WTC11 (cell line): ENCODE data around the gene TMA7B. TPM values are rescaled to one million over a fixed set of nuclear protein-coding genes. Genes with fewer than 3 reads are reported as not detected.

Experiments
- ATAC-seq: fragments of 200-7000 bp; cut with Tn5 transposase; 2 replicates; pipeline ENCODE4 v1.10.0; 2021; ENCODE audit warnings: mild to moderate bottlenecking, moderate library complexity
- CTCF ChIA-PET: fragments of 300-600 bp; sonication (Branson Sonifier 250); formaldehyde crosslinking; loops from one replicate; lab custom pipeline; 2021; ENCODE audit warnings: antibody characterized with exemption; lab: Charles Lee
- POLR2A ChIA-PET: fragments of 350-600 bp; sonication (Branson Sonifier 250); formaldehyde crosslinking; loops from one replicate; lab custom pipeline; 2021; ENCODE audit warnings: antibody characterized with exemption; lab: Charles Lee
- DNase-seq: peaks from one replicate; pipeline ENCODE4 v3.0.0; 2021; ENCODE audit warnings: low spot score
- H3K27ac Mint-ChIP-seq: 2 replicates; pipeline ENCODE4 v1.8.0; 2021; ENCODE audit warnings: mixed read lengths
- H3K27me3 Mint-ChIP-seq: 2 replicates; pipeline ENCODE4 v1.8.0; 2021; ENCODE audit warnings: low read depth, mild to moderate bottlenecking, moderate library complexity, mixed read lengths
- H3K36me3 Mint-ChIP-seq: 2 replicates; pipeline ENCODE4 v1.8.0; 2021; ENCODE audit warnings: mixed read lengths
- H3K4me1 Mint-ChIP-seq: 2 replicates; pipeline ENCODE4 v1.8.0; 2022; ENCODE audit warnings: mixed read lengths
- H3K4me3 Mint-ChIP-seq: 2 replicates; pipeline ENCODE4 v1.8.0; 2021; ENCODE audit warnings: mild to moderate bottlenecking, moderate library complexity, mixed read lengths
- H3K9me3 Mint-ChIP-seq: 2 replicates; pipeline ENCODE4 v1.8.0; 2021; ENCODE audit warnings: mixed read lengths
- AFF4 ChIP-seq: sonication (generic); formaldehyde crosslinking; IDR thresholded peaks from 2 replicates; pipeline ENCODE4 v1.8.1; 2023; ENCODE audit warnings: mild to moderate bottlenecking, missing genetic modification reagents, borderline replicate concordance
- AR ChIP-seq: fragments of 250-450 bp; sonication (Bioruptor Pico); IDR thresholded peaks from 2 replicates; pipeline ENCODE4 v1.9.0; 2021; ENCODE audit warnings: mild to moderate bottlenecking
- CDX4 ChIP-seq: fragments of 250-450 bp; sonication (Bioruptor Pico); IDR thresholded peaks from 2 replicates; pipeline ENCODE4 v1.9.0; 2021; ENCODE audit warnings: moderate library complexity, mild to moderate bottlenecking, inconsistent platforms, borderline replicate concordance
- ESRRA ChIP-seq: sonication (generic); formaldehyde crosslinking; IDR thresholded peaks from 2 replicates; pipeline ENCODE4 v1.8.1; 2022; ENCODE audit warnings: mild to moderate bottlenecking, missing genetic modification reagents, borderline replicate concordance
- FOXJ3 ChIP-seq: sonication (generic); formaldehyde crosslinking; IDR thresholded peaks from 2 replicates; pipeline ENCODE4 v1.9.0; 2021; ENCODE audit warnings: missing genetic modification reagents, mild to moderate bottlenecking, borderline replicate concordance
- GABPB1 ChIP-seq: sonication (generic); formaldehyde crosslinking; IDR thresholded peaks from 2 replicates; pipeline ENCODE4 v1.8.1; 2023; ENCODE audit warnings: mild to moderate bottlenecking, missing genetic modification reagents
- MLX ChIP-seq: sonication (generic); formaldehyde crosslinking; IDR thresholded peaks from 2 replicates; pipeline ENCODE4 v1.8.1; 2023; ENCODE audit warnings: mild to moderate bottlenecking, missing genetic modification reagents, moderate library complexity
- MYBL2 ChIP-seq: sonication (generic); formaldehyde crosslinking; IDR thresholded peaks from 2 replicates; pipeline ENCODE4 v1.8.1; 2023; ENCODE audit warnings: mild to moderate bottlenecking, moderate library complexity, missing genetic modification reagents
- PRRX2 ChIP-seq: fragments of 250-450 bp; sonication (Bioruptor Pico); IDR thresholded peaks from 2 replicates; pipeline ENCODE4 v1.8.0; 2021; ENCODE audit warnings: mild to moderate bottlenecking
- RELA ChIP-seq: sonication (generic); formaldehyde crosslinking; IDR thresholded peaks from 2 replicates; pipeline ENCODE4 v1.8.1; 2022; ENCODE audit warnings: missing genetic modification reagents, mild to moderate bottlenecking, borderline replicate concordance
- RORB ChIP-seq: fragments of 250-450 bp; sonication (Bioruptor Pico); IDR thresholded peaks from 2 replicates; pipeline ENCODE4 v1.9.0; 2021; ENCODE audit warnings: mild to moderate bottlenecking
- SP1 ChIP-seq: sonication (generic); formaldehyde crosslinking; conservative IDR thresholded peaks from 2 replicates; pipeline ENCODE4 v1.8.1; 2022; ENCODE audit warnings: missing genetic modification reagents
- TCF7 ChIP-seq: sonication (generic); formaldehyde crosslinking; IDR thresholded peaks from 2 replicates; pipeline ENCODE4 v1.8.0; 2022; ENCODE audit warnings: mild to moderate bottlenecking, low read depth, missing genetic modification reagents, moderate library complexity
- TEAD1 ChIP-seq: sonication (generic); formaldehyde crosslinking; IDR thresholded peaks from 2 replicates; pipeline ENCODE4 v1.8.0; 2022; ENCODE audit warnings: mild to moderate bottlenecking, missing genetic modification reagents
- USF2 ChIP-seq: sonication (generic); formaldehyde crosslinking; IDR thresholded peaks from 2 replicates; pipeline ENCODE4 v1.8.1; 2023; ENCODE audit warnings: mild to moderate bottlenecking, missing genetic modification reagents, moderate library complexity
- ZNF317 ChIP-seq: sonication (generic); formaldehyde crosslinking; IDR thresholded peaks from 2 replicates; pipeline ENCODE4 v1.8.1; 2023; ENCODE audit warnings: low read depth, mild to moderate bottlenecking, moderate library complexity, missing genetic modification reagents, borderline replicate concordance
- ZNF423 ChIP-seq: fragments of 250-450 bp; sonication (Bioruptor Pico); IDR thresholded peaks from 2 replicates; pipeline ENCODE4 v2.1.2; 2022; ENCODE audit warnings: mild to moderate bottlenecking, moderate library complexity
- ZNF671 ChIP-seq: fragments of 250-450 bp; sonication (Bioruptor Pico); IDR thresholded peaks from 2 replicates; pipeline ENCODE4 v1.8.0; 2021; ENCODE audit warnings: mild to moderate bottlenecking
- total RNA-seq: library from RNA; stranded (reverse); gene quantifications from 3 replicates; pipeline ENCODE4 v1.2.3, GENCODE V29; 2021
- TF ChIP-seq, protein P1 (sequence below): sonication (generic); formaldehyde crosslinking; conservative IDR thresholded peaks from 2 replicates; pipeline ENCODE4 v1.8.1; 2023; ENCODE audit warnings: mild to moderate bottlenecking, low read depth, missing genetic modification reagents, moderate library complexity
- TF ChIP-seq, protein P2 (sequence below): sonication (generic); formaldehyde crosslinking; IDR thresholded peaks from 2 replicates; pipeline ENCODE4 v1.8.0; 2022; ENCODE audit warnings: mild to moderate bottlenecking, missing genetic modification reagents

TMA7B gene
- total RNA-seq, 1 experiment from 2014 or later, result not detected

GRCh38 chr22:39937906-39938305 is 22.3 kb upstream of the TMA7B start (continued):
- TF ChIP-seq MLX (CRISPR knock-in tag) (no peak), FOXJ3 (no peak), ESRRA (CRISPR knock-in tag) (no peak), RORB (CRISPR knock-in tag) (no peak), TCF7 (CRISPR knock-in tag) (no peak), ZNF317 (no peak), USF2 (CRISPR knock-in tag) (no peak), RELA (CRISPR knock-in tag) (no peak)
- TF ChIP-seq, protein P1, sequence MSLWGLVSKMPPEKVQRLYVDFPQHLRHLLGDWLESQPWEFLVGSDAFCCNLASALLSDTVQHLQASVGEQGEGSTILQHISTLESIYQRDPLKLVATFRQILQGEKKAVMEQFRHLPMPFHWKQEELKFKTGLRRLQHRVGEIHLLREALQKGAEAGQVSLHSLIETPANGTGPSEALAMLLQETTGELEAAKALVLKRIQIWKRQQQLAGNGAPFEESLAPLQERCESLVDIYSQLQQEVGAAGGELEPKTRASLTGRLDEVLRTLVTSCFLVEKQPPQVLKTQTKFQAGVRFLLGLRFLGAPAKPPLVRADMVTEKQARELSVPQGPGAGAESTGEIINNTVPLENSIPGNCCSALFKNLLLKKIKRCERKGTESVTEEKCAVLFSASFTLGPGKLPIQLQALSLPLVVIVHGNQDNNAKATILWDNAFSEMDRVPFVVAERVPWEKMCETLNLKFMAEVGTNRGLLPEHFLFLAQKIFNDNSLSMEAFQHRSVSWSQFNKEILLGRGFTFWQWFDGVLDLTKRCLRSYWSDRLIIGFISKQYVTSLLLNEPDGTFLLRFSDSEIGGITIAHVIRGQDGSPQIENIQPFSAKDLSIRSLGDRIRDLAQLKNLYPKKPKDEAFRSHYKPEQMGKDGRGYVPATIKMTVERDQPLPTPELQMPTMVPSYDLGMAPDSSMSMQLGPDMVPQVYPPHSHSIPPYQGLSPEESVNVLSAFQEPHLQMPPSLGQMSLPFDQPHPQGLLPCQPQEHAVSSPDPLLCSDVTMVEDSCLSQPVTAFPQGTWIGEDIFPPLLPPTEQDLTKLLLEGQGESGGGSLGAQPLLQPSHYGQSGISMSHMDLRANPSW, result no peak
- TF ChIP-seq, all 79 proteins: peak for 0

GRCh38 chr22:39938509-39939111 is 21.6 kb upstream of the TMA7B start:
- Mint-ChIP-seq H3K27me3 (no peaks in the 10 kb centered on the region; the same call in 1 of the 2 replicates), H3K4me3 (no peak overlapping the region), H3K4me1 (peaks cover 84% of the 10 kb centered on the region), H3K9me3 (no peaks in the 10 kb centered on the region), H3K27ac (no peak overlapping the region; the same call in 1 of the 2 replicates), H3K36me3 (no peaks in the 10 kb centered on the region)
- ATAC-seq (no peak), DNase-seq (no peak)
- POLR2A ChIA-PET, result interaction anchor here (0.6 kb wide), 1 partner anchor 399 kb away, joined by 6 read pairs; no protein-coding TSS in a partner anchor
- CTCF ChIA-PET, result interaction anchor here (0.9 to 3.7 kb wide), 2 partner anchors 61 to 85 kb away, joined by 3 to 16 read pairs; no protein-coding TSS in a partner anchor
- no peak for TF ChIP-seq AR (CRISPR knock-in tag)
- no peak for TF ChIP-seq CDX4 (CRISPR knock-in tag)
- TF ChIP-seq, protein P2, sequence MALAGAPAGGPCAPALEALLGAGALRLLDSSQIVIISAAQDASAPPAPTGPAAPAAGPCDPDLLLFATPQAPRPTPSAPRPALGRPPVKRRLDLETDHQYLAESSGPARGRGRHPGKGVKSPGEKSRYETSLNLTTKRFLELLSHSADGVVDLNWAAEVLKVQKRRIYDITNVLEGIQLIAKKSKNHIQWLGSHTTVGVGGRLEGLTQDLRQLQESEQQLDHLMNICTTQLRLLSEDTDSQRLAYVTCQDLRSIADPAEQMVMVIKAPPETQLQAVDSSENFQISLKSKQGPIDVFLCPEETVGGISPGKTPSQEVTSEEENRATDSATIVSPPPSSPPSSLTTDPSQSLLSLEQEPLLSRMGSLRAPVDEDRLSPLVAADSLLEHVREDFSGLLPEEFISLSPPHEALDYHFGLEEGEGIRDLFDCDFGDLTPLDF (CRISPR knock-in tag), result no peak
- TF ChIP-seq SP1 (CRISPR knock-in tag), result no peak
- no peak for TF ChIP-seq PRRX2
- no peak for TF ChIP-seq ZNF671 (CRISPR knock-in tag)
- no peak for TF ChIP-seq GABPB1 (CRISPR knock-in tag)
- TF ChIP-seq ZNF423 (CRISPR knock-in tag), result no peak
- no peak for TF ChIP-seq TEAD1 (CRISPR knock-in tag)
- no peak for TF ChIP-seq MYBL2 (CRISPR knock-in tag)
- TF ChIP-seq, protein P1, result no peak
- no peak for TF ChIP-seq AFF4 (CRISPR knock-in tag)
